Pulmonary artery endothelial cell (primary cell): ENCODE results near the gene NRCAM. TPM values are rescaled to one million over a fixed set of nuclear protein-coding genes. Genes with fewer than 3 reads are reported as not detected.

Experiments used
- DNase-seq: peaks from one replicate; pipeline ENCODE4 v3.0.0-alpha.2; 2011; ENCODE audit warnings: low read depth, low spot score
- total RNA-seq: library from RNA; depleted of rRNA; stranded (reverse); fragments of >200 nt; gene quantifications from 2 replicates; pipeline ENCODE4 v1.2.3, GENCODE V29; 2014

The NRCAM gene
- total RNA-seq, 1 donor from 2014 or later = 87.2 TPM

DNA sequence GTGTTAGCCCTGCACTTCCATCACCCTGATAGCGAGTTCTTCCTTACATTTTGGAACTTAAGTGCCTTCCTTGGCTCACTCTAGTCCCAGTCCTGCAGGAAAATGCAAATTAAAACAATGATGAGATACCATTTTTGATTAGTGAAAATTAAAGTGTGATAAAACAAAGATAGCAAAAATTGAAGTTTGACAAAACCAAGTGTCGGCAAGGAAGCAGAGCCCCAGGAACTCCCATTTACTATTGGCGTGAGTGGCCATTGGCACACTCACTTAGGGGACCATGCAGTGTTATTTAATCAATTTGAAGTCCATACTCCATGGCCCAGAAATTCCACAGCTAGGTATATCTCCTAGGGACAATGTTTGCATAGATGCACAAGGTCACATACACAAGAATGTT, 354.5 kb downstream of the NRCAM start:
- no peak for DNase-seq

DNA sequence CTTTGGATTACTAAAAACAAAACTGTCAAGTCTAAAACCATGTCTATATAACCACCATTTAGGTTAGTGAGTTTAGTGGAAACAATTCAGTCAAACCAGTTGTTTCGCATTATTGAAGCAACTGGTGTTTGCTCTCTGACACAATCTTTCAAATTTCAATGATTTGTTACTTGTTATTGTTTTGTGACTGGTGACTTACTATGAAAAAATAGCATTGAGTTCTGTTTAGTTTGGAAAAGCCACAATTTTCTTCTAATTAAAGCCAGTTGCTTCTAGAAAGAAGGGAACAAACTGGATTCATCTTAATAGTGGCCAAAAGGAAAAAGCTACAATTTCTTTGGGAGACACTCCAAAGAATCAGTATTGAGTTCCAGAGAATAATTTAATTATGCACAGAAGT, 356.5 kb downstream of the NRCAM start:
- DNase-seq = no peak

DNA sequence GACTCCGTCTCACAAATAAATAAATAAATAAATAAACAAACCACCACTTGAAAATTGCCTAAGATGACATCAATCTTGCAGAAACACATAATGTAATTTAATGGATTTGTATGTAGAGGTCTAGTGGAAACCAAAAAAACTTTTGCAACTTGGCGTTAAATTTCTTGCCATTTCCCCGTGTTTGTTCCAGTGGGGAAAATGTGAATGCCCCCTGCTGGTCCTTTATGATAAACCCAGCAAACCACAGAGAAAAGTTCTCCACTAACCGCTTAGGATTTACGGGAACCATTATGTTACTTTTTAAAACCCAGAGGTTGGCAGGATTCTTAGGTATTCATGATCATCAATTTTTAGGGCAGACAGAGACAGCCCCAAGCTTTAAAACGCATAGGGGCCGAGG, 358.5 kb downstream of the NRCAM start:
- no peak for DNase-seq

Other genes with a start within 250 kb of the NRCAM start
- 26.7 and 35.1 TPM in 2 replicates for gene PNPLA8, start 69.7 kb upstream of the NRCAM start, total RNA-seq
- gene THAP5, start 113.3 kb upstream of the NRCAM start, total RNA-seq = 12.8 and 17.7 TPM in 2 replicates
- gene DNAJB9, start 113.4 kb upstream of the NRCAM start, total RNA-seq = 28.8 and 53.6 TPM in 2 replicates